Activated T-cell treated with anti-CD3 and anti-CD28 coated beads for 1 hour (primary cell): ENCODE data around the gene PRG2.
"Not testable (repeated sequence)": the region's sequence is repeated elsewhere in the genome, so short reads cannot be mapped to it uniquely, and the experiment has no call there.

Experiments
- DNase-seq: peaks from one replicate; pipeline ENCODE4 v3.0.0-alpha.2; 2020; ENCODE audit warnings: low read depth

Gene PRG2

DNA sequence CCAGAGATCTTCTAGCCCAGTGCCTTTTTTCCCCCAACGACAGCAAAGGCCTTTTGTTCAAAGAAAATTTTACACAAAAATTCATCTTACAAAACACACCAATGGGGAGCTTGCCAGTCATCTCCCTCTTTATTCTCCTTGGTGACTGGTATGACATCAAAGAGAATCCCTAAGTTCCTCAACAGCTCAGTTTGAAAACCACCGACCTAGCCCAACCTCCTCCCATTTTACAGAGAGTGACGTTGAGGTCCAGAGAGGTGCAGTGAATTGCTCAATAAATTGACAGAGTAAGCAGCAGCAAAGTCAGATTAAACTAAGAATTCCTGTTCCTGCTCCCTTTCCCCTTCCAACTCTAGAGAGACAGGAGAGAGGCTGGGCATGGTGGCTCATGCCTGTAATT lies 28.7 kb upstream of the PRG2 start:
- no peak for DNase-seq

DNA sequence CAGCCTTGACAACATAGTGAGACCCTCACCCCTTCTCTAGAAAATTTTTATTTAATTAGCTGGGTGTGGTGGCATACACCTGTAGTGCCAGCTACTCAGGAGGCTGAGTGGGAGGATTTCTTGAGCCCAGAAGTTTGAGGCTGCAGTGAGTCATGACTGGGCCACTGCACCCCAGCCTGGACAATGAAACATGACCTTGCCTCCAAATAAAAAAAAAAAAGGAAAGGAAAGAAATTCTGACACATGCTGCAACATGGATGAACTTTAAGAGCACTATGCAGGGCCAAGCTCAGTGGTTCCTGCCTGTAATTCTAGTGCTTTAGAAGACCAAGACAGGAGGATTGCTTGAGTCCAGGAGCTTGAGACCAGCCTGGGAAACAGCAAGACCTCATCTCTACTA lies 27.7 kb upstream of the PRG2 start:
- no peak for DNase-seq

DNA sequence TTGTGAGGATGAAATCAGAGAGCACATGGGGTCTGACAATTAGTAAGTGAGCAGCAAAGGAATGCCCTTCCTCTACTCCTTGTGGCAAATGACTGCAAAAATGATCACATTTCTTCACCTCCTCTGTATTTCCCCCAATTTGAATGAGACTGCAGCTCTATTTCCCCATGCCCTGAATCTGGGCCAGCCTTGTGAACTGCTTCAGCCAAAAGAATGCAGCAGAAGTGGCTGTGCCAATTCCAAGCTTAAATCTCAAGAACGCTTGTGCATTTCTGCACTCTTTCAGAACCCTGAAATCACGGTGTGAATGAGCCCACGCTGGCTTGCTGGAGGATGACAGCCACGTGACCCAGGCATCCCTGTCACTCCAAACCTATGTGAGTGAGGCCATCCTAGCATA lies 26.6 kb upstream of the PRG2 start:
- DNase-seq = no peak

DNA sequence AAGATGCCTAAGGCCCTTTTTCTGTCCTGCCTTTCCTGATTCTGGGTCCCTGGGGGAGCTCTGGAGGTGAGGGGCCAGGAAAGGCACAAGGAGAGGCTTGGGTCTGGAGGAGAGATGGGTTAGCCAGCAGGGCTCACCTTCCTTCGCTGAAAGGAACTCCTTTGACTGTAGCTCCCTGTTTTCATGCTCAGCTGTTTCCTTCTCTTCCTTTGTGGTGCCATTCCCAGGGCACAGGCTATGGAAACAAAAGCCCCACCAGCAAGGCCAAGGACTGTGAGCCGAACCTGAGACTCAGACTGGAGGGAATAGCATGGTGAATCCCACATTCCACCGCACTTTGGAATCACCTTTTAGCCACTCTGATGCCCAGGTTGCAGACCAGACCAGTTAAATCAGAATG lies 26.0 kb upstream of the PRG2 start:
- DNase-seq = no peak

DNA sequence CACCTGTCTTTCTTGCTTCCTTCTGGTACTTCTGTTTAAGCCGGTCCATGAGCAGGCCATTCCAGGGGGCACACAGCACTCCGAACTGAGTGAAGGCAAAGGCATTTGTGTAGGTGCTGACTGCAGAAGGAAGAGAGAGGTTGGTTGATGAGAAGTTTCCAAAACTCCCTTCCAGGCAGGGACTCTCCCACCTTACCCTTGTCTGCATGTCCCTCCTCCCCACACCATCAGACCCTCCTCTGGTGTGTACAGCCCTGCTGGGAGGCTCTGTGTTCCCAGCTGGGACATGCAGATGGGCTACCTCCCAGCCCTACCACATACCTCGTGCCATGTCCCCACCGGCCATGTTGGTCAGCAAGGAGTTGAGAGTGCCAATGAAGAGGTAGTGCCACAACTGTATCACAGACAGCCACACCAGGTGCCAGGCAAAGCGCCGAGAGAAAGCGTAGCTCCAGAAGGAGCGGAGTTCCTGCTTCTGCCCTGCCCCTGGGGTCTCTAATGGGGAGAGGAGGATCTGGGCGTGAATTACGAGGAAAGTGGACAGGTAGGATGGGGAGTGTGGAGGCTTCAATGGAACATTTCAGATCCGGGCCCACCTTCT lies 24.3 kb upstream of the PRG2 start:
- no peak for DNase-seq

DNA sequence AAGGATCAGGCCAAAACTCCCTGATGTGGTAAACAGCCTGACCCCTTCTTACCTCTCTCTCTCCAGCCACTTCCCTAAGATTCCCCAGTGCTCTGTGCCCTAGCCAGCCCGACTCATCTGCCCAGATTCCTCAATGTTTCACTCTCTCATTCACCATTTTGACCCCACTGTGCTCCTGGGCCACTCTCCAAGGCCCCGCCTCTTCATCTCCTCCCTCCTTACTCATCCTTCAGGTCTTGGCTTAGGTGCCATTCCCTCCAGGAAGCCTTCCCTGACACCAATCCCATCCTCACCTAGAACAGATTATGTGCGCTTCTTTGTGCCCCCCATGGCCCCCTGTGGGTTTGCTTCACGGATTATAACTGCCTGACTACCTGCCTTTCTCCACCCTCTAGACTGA lies 23.2 kb upstream of the PRG2 start:
- DNase-seq = no peak

DNA sequence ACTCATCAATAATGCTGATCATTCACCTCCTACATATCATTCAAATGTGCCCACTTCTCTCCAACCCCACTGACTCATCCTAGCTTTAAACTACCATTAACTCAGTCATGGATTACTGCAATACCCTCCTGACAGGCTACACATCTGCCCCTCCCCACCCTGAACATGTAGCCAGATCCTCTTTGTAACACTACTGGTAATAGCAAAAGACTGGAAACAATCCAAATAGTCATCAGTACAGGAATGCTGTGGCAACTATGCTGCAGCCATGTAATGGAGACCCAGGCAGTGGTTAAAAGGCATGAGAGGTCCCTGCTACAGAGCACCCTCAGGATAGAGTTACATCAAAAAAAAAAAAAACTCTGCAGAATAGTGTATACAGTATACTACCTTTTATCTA lies 19.8 kb upstream of the PRG2 start:
- no peak for DNase-seq

DNA sequence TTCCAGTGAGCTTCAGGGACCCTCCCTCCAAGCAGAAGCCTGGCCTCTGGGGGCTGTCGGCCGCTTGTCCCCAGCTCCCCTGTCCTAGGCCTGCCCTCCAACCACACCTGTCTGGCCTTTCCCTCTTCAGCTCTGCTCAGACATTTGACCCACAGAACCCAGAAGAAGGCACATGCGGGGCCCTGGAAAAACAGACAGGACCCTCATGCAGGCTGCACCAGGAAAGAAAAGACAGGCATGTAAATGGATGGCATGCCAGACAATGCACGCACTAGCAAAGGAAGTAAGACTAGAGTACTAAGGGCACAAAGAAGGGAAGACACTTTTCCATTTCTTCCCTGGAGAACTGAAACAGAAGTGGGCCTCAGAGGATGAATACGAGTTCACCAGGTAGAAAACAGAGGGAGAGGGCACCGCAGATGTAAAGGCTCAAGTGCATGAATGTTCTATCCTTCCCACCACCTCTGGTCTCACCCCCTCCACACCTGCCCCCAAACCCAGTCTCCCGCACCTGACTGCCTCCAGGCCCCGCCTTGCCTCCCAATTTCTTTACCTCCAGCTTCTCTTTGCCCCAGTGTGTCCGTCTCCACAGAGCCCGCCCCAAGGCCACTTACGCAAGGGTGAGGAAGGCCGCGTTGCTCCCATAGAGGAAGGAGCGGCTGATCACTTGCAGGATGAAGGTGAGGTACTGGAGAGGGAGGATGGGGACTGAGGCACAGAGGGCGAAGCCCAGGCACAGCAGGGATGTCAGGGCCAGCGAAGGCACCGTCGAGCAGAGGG lies 19.1 kb upstream of the PRG2 start:
- no peak for DNase-seq

DNA sequence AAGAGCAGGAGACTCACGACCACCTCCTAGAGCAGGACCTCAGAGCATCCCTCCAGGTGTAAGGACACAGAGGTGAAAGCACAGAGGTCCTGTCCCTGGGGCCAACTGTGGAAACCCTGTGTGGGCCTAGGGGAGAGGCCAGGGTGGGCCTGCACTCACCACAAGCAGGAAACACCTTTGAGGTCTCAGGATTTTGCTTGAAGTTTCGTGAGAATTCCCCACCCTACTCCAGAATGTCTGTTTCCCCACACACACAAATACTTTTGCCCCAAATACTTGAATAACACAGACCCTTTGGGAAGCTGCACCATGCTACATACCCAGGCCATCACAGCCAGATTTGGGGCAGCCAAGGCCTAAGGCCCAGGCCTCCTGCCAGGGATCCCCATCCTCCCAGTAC lies 18.3 kb upstream of the PRG2 start:
- no peak for DNase-seq

DNA sequence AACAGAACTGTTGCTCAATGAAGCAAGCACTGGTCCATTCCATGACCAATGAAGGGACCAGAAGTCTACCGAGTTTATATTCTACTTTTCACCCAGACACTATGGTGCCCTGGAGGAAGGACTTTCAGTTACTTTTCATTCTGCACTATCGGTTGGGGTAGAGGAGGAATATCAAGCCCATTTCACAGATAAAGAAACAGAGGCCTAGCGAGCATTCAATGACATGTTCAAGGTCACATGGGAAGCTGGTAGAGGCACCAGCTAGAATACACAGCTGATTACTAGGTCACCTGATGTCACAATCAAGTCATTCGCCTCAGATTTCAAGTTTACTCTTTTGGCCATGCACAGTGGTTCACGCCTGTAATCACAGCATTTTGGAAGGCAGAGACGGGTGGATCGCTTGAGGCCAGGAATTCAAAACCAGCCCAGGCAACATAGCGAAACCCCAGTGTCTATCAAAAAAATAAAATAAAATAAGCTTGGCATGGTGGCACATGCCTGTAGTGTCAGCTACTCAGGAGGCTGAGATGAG lies 17.6 kb upstream of the PRG2 start:
- DNase-seq = no peak

DNA sequence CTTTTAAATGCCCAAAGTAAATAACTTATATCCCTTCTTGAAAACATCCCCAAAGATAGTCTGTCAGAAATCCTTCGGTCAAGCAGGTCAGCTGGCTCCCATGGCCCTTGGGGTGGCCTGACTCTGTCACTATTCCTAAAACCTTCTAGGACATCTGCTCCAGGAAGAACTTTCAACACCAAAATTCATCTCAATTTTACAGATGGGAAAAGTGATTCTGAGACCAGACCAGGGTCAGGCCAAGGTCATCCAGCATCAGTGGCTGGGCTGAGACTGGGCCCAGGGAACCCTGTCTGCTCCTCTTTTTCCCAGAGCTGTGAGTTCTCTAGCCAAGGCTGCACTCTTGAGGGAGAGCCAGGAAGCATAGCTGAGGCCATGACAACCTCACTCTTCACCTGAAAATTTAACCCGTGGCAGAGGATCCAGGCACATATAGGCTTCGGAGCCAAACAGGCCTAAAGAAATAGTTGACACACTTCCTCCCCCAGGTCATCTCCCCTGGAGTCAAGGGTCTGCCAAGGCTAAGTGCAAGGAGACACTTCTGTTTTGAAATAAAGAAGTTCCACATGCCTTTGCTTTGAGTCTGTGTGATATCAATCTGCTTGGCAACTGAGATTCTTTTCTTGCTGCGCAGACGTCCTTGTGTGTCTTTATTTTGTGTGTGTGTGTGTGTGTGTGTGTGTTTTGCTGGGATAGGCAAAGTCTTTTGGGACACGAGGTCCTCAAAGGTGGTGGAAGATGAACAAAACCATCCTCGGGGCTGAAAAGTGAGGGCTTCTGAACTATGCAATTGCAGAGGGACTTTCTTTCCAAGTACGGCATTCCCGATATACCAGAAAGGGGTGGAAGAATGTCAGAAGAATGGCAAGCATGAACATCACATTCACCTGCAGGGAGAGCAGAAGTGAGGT lies 16.8 kb upstream of the PRG2 start:
- DNase-seq = no peak

DNA sequence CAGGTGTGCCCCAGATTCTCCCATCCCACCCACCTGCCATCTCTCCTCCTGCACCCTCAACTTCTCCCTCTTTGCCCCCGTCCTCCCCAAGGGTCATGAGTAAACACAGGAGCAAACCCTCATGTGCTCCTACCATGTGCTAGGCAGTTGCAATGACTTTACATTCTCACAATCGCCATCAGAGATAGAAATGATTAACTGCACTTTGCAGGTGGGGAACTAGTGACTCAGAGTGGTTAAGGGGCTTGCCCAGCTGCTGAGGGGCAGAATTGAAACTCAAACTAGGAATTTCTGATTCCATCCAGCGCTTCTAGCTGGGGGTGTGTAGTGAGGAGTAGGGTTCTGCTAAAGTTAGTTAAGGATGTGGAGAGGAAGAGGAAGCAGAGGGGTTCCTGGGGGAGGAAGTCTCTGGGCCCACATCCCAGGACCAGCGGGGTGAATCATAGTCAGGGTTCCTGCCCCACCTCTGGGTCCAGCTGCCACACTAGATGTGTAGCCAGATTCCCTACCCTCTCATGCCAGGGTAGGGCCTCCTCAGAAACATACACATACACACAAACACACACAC lies 16.0 kb upstream of the PRG2 start:
- no peak for DNase-seq

DNA sequence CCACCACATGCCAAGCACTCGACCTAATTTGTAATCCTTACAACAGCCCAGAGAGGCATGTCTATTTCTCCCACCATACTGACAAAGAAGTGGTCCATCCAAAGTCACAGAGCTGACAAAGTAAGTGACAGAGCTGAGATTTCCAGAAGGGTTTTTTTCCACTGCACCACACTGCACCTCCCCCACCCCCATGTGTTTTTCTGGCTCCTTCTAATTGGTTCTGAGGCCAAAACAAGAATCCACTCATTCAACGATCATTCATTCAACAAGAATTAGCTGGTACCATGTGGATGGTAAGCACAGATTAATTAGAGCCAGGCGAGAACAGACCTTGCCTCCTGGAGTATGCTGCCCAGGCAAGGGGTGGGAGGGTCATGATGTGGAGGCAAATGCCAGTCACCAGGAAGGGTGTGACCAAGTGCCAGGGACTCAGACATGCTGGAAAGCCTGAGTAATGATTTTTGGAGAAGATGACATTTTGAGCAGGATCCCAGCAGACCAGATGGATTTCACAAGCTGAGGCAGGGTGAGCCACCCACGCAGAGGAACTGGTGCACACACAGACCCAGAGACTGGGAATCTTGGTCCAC lies 14.9 kb upstream of the PRG2 start:
- DNase-seq = no peak

DNA sequence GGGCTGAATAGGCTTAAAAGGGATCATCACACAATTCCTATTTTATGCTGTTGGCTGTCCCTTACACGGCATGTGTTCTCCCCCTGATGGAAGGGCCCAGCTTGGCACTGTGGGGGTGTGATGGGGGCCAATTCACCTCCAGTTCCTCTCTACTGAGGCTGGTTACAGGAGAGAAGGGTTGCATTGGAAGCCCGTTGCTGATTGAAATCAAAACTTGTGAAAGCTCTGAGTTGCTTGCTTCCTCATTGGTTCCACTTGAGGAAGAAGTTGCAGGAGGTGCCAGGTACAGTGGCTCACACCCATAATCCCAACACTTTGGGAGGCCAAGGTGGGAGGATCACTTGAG lies 13.3 kb upstream of the PRG2 start:
- no peak for DNase-seq

DNA sequence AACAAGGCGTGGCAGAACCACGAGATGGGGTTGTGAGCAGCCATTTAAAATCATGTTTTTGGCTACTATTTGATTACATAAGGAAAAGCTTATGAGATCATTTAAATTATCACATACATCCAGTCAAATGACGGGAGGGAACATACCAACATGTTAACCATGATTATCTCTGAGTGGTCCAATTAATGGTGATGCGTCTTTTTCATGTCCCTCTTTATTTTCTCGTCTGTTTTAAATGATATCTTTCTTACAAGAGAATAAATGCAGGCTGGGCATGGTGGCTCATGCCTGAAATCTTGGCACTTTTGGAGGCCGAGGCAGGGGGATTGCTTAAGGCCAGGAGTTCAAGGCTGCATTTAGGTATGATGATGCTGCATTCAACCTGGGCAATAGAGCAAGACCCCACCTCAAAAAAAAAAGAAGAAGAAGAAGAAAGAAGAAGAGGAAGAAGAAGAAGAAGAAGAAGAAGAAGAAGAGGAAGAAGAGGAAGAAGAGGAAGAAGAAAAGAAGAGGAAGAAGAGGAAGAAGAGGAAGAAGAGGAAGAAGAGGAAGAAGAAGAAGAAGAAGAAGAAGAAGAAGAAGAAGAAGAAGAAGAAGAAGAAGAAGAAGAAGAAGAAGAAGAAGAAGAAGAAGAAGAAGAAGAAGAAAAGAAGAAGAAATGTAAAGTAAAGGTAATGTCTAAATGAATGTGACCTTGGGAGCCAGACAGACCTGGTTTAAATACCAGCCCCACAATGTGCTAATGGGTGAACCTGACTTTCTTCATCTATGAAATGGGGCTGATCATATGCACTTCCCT lies 12.8 kb upstream of the PRG2 start:
- DNase-seq = not testable (repeated sequence)

DNA sequence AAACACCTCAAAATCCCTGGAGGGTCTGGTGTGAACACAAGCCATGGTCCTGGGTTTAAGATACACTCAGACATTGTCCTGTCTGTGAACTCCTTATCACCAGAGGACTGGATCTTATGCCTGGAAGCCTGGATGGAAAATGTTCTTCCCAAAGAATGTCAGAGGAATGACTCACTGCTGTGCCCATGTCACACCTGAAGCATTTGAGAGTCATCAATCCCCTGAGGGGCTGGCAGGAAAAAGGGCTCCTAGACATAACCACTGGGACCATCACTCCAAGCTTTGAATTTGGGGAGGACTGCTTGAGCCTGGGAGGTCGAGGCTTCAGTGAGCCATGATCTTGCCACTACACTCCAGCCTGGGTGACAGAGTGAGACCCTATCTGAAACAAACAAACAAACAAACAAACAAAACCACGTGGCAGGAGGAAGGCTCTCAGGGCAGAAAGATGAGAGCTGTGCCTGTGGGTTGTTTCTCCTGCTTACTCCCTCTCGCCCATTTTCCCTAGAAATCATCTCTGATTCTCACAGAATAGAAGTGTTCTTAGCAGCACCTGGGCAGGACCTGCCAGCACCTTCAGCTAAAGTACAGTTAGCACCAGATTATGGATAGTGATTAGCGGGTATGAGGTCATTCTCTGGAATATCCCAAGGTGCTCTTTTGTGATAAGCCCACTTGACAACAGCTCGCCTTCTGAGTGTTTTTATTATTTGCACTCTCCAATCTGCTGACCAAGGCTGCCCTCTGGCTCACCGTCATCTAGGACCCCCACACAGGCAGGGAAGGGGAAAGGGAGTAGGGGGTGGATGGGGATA lies 11.9 kb upstream of the PRG2 start:
- no peak for DNase-seq

DNA sequence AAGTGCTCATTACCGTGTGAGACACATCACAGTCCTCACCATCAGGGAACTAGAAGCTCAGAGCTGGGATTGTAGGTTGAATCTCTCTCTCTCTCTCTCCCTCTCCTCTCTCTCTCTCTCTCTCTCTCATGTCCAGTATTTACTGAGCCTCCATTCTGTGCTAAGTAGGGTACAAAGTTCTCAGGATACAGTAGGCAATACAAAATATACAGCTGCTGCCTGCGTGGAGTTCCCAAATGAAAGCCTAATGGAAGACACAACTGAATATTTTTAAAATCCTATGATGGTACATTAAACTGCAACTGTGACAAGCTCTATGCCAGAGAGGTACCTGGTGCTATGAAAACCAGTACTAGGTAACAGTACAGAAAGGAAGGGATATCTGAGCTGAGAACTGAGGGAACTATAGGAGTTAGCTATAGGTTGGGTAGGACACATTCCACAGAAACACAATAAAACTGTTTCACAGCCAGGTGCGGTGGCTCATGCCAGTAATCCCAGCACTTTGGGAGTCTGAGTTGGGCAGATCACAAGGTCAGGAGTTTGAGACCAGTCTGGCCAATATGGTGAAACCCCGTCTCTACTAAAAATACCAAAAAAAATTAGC lies 9.6 kb upstream of the PRG2 start:
- no peak for DNase-seq

DNA sequence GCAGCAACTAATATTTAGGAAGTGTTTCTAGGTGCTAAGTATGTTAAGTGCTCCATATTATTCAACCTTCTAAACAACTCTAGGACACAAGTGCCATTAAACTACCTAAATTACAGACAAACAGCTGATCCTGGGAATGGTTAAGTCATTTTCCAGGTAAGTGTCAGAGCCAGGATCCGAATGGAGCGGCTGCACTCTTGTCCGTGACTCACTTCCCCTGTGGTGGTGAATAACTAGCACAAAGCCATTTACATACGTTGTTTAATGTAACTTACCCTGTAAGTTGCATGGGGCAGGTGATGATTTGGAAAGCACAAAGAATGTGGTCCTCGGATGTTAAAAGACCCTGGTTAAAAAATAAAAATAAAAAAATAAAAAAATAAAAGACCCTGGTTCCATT lies 8.8 kb upstream of the PRG2 start:
- DNase-seq = no peak

DNA sequence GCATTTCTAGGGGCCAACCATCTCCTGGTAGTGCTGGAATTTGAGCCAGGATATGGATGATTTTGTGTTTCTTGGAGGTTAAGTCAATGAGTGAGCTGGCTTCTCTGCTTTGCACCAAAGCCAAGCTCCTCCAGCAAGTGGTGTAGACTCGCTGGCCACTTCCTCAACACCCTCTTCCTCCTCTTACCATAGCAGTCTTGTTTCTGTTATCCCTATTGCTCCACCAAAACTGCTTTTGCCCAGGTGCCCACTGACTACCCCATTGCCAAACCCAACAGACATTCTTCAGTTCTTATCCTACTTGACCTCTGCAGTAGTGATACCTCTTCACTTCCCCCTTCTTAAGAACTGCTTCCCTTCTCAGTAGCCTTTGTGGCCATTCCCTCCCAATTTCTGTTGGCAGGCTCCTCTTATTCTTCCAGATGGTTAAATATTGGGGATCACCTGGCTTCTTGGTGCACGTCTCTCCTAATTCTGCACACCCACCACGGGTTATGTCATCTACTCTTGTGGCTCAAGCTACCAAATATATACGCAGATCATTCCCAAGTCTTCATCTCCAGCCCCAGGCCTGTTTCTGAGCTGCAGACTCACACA lies 7.0 kb upstream of the PRG2 start:
- DNase-seq = no peak

DNA sequence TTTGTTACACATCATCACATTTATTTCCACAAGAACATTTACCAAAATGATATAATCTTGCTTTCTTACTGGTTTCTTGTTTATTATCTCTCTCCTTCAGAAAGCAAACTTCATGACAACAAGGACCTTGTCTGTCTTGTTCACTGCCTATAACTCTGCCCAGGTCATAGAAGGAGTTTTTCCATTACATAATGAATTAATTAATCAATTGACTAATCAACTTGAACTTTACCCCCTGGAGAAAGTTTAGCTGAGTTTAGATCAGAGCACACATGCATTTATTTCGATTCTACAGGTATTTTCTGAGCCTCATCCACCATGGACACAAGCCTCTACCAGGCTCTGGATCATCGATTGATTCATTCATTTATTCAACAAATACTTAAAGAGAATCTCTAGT lies 6.3 kb upstream of the PRG2 start:
- DNase-seq = no peak
